ENCODE measurements around the gene NAA80. TPM values are rescaled to one million over a fixed set of nuclear protein-coding genes. Genes with fewer than 3 reads are reported as not detected.

The NAA80 gene
- total RNA-seq, 2 experiments from 2014 or later: 7.9 to 10.5 TPM

GRCh38 chr3:50255251-50255615 is 44.0 kb downstream of the NAA80 start:
- intact Hi-C loops (cut with micrococcal nuclease): no loop called here
- peaks cover 18% of the 10 kb centered on the region for H3K4me1 Mint-ChIP-seq (ENCODE audit: low read depth)
- no peaks in the 10 kb centered on the region for H3K9me3 Mint-ChIP-seq
- no peak overlapping the region for H3K27ac Mint-ChIP-seq
- DNase-seq: no peak
- no peak overlapping the region for H3K4me3 Mint-ChIP-seq
- CTCF ChIA-PET: interaction anchor here (0.6 to 3.3 kb wide), 4 partner anchors 9 to 61 kb away, joined by 3 to 28 read pairs (median 4); no protein-coding TSS in a partner anchor
- no peaks in the 10 kb centered on the region for H3K27me3 Mint-ChIP-seq (ENCODE audit: low read depth)
- peaks cover 21% of the 10 kb centered on the region for H3K36me3 Mint-ChIP-seq (ENCODE audit: low read depth)

GRCh38 chr3:50254577-50255250 is 44.5 kb downstream of the NAA80 start:
- no peak overlapping the region for H3K27ac Mint-ChIP-seq
- peaks cover 21% of the 10 kb centered on the region for H3K36me3 Mint-ChIP-seq (ENCODE audit: low read depth)

GRCh38 chr3:50251220-50251619 is 48.0 kb downstream of the NAA80 start:
- CTCF ChIA-PET: interaction anchor here (1.0 to 1.5 kb wide), 5 partner anchors 10 to 27 kb away, joined by 4 to 10 read pairs (median 5); no protein-coding TSS in a partner anchor
- peaks cover 8% of the 10 kb centered on the region for H3K36me3 Mint-ChIP-seq (ENCODE audit: low read depth)
- peak; percentile 31 for DNase-seq
- H3K4me3 Mint-ChIP-seq: no peak overlapping the region
- H3K4me1 Mint-ChIP-seq (ENCODE audit: low read depth): peaks cover 41% of the 10 kb centered on the region
- H3K27ac Mint-ChIP-seq: peak overlapping the region; percentile 66
- intact Hi-C loops (cut with micrococcal nuclease): no loop called here
- no peaks in the 10 kb centered on the region for H3K27me3 Mint-ChIP-seq (ENCODE audit: low read depth)
- no peaks in the 10 kb centered on the region for H3K9me3 Mint-ChIP-seq

More at GRCh38 chr3:50254577-50255250, 44.5 kb downstream of the NAA80 start:
- Mint-ChIP-seq H3K4me1 (ENCODE audit: low read depth) (peaks cover 21% of the 10 kb centered on the region), H3K4me3 (no peak overlapping the region), H3K9me3 (no peaks in the 10 kb centered on the region), H3K27me3 (ENCODE audit: low read depth) (no peaks in the 10 kb centered on the region)
- CTCF ChIA-PET: interaction anchor here (1.8 to 3.3 kb wide), 2 partner anchors 8 to 60 kb away, joined by 5 to 28 read pairs; no protein-coding TSS in a partner anchor
- no peak for DNase-seq
- intact Hi-C loops (cut with micrococcal nuclease): no loop called here

- no peak for DNase-seq
- peaks cover 8% of the 10 kb centered on the region for H3K36me3 Mint-ChIP-seq (ENCODE audit: low read depth)
- no peaks in the 10 kb centered on the region for H3K27me3 Mint-ChIP-seq (ENCODE audit: low read depth)
- no peaks in the 10 kb centered on the region for H3K9me3 Mint-ChIP-seq
- peak overlapping the region; percentile 66 for H3K27ac Mint-ChIP-seq
- no peak overlapping the region for H3K4me3 Mint-ChIP-seq
- intact Hi-C loops (cut with micrococcal nuclease): no loop called here
- H3K4me1 Mint-ChIP-seq (ENCODE audit: low read depth): peaks cover 45% of the 10 kb centered on the region
- CTCF ChIA-PET: interaction anchor here (0.9 to 4.9 kb wide), 6 partner anchors 10 to 58 kb away, joined by 3 to 38 read pairs (median 4); no protein-coding TSS in a partner anchor
These were observed 48.7 kb downstream of the NAA80 start for GRCh38 chr3:50250514-50250913.

GRCh38 chr3:50249457-50249856 is 49.7 kb downstream of the NAA80 start:
- Mint-ChIP-seq H3K9me3 (no peaks in the 10 kb centered on the region), H3K4me1 (ENCODE audit: low read depth) (peaks cover 55% of the 10 kb centered on the region), H3K27ac (no peak overlapping the region), H3K4me3 (no peak overlapping the region), H3K36me3 (ENCODE audit: low read depth) (peaks cover 8% of the 10 kb centered on the region), H3K27me3 (ENCODE audit: low read depth) (no peaks in the 10 kb centered on the region)
- CTCF ChIA-PET: interaction anchor here (0.9 to 4.9 kb wide), 2 partner anchors 11 to 97 kb away, joined by 3 to 38 read pairs; no protein-coding TSS in a partner anchor
- DNase-seq: no peak
- intact Hi-C loops (cut with micrococcal nuclease): no loop called here

- H3K27ac Mint-ChIP-seq: peak overlapping the region; percentile 95
- peaks cover 8% of the 10 kb centered on the region for H3K36me3 Mint-ChIP-seq (ENCODE audit: low read depth)
- H3K4me3 Mint-ChIP-seq: no peak overlapping the region
- H3K4me1 Mint-ChIP-seq (ENCODE audit: low read depth): peaks cover 65% of the 10 kb centered on the region
- H3K27me3 Mint-ChIP-seq (ENCODE audit: low read depth): no peaks in the 10 kb centered on the region
- CTCF ChIA-PET: interaction anchor here (1.2 to 4.9 kb wide), 4 partner anchors 12 to 54 kb away, joined by 3 to 119 read pairs (median 31); partner anchors contain the start of gene LSMEM2
- intact Hi-C loops (cut with micrococcal nuclease): no loop called here
- DNase-seq: no peak
- H3K9me3 Mint-ChIP-seq: no peaks in the 10 kb centered on the region
These were observed 50.8 kb downstream of the NAA80 start for GRCh38 chr3:50248387-50248786.

GRCh38 chr3:50246517-50246954 is 52.7 kb downstream of the NAA80 start:
- intact Hi-C loops (cut with micrococcal nuclease): loop anchor here (1.0 to 2.0 kb wide), 6 partner anchors 11 to 52 kb away; partner anchors contain the start of genes HYAL3 and NAA80

More at GRCh38 chr3:50246517-50246954, 52.7 kb downstream of the NAA80 start:
- no peaks in the 10 kb centered on the region for H3K27me3 Mint-ChIP-seq (ENCODE audit: low read depth)
- DNase-seq: peak; percentile 94
- H3K27ac Mint-ChIP-seq: peak overlapping the region; percentile 95
- peaks cover 5% of the 10 kb centered on the region for H3K36me3 Mint-ChIP-seq (ENCODE audit: low read depth)
- peak overlapping the region; percentile 81 for H3K4me3 Mint-ChIP-seq
- CTCF ChIA-PET: interaction anchor here (0.8 to 4.9 kb wide), 25 partner anchors 8 to 167 kb away, joined by 3 to 119 read pairs (median 5); partner anchors contain the start of genes GNAI2, HYAL3, IFRD2 and NAA80
- H3K9me3 Mint-ChIP-seq: no peaks in the 10 kb centered on the region
- H3K4me1 Mint-ChIP-seq (ENCODE audit: low read depth): peaks cover 82% of the 10 kb centered on the region

Other genes with a start within 250 kb of the NAA80 start
- 100 to 1,000 TPM; 124 to 129 TPM for gene RBM5, start 210.5 kb downstream of the NAA80 start, total RNA-seq
- gene SEMA3F, start 144.1 kb downstream of the NAA80 start, total RNA-seq: not detected
- gene GNAT1, start 107.8 kb downstream of the NAA80 start, total RNA-seq: not detected
- not detected for gene SLC38A3, start 94.1 kb downstream of the NAA80 start, total RNA-seq
- gene GNAI2, start 63.2 kb downstream of the NAA80 start, total RNA-seq: 100 to 1,000 TPM; 272 to 276 TPM
- under 1 TPM; 0.33 to 0.37 TPM for gene SEMA3B, start 30.3 kb downstream of the NAA80 start, total RNA-seq
- not detected for gene LSMEM2, start 20.3 kb downstream of the NAA80 start, total RNA-seq
- 100 to 1,000 TPM; 117 to 125 TPM for gene IFRD2, start 7.0 kb downstream of the NAA80 start, total RNA-seq
- under 1 TPM; 0.74 to 0.88 TPM for gene HYAL3, start within 50 bp of the NAA80 start, total RNA-seq
- not detected for gene HYAL1, start 4.2 kb upstream of the NAA80 start, total RNA-seq
- 1 to 10 TPM; 1.5 to 2.1 TPM for gene HYAL2, start 23.3 kb upstream of the NAA80 start, total RNA-seq
- gene TUSC2, start 28.8 kb upstream of the NAA80 start, total RNA-seq: 10 to 100 TPM; 14.1 to 14.4 TPM
- gene RASSF1, start 41.4 kb upstream of the NAA80 start, total RNA-seq: 10 to 100 TPM; 37.5 to 38.5 TPM
- gene ZMYND10, start 46.3 kb upstream of the NAA80 start, total RNA-seq: under 1 TPM; 0.54 to 0.57 TPM
- gene NPRL2, start 51.4 kb upstream of the NAA80 start, total RNA-seq: 10 to 100 TPM; 27.7 to 31.3 TPM
- gene CYB561D2, start 51.5 kb upstream of the NAA80 start, total RNA-seq: 10 to 100 TPM; 11.0 to 11.3 TPM
- gene TMEM115, start 60.1 kb upstream of the NAA80 start, total RNA-seq: 10 to 100 TPM; 10.6 to 11.1 TPM
- gene CACNA2D2, start 204.2 kb upstream of the NAA80 start, total RNA-seq: under 1 TPM; 0.89 to 0.95 TPM